NCI-H446 (cell line): ENCODE data around the gene ZDHHC4.
"Not testable (repeated sequence)": the region's sequence is repeated elsewhere in the genome, so short reads cannot be mapped to it uniquely, and the experiment has no call there.

ENCODE experiments used
- DNase-seq, 2 experiments: peaks; one replicate each; lab custom pipeline; 2025; lab: John Stamatoyannopoulos, UW

Gene ZDHHC4

GRCh38 chr7:6607651-6608051 is 30.4 kb downstream of the ZDHHC4 start:
- no peak for DNase-seq

GRCh38 chr7:6608081-6608480 is 30.8 kb downstream of the ZDHHC4 start:
- no peak for DNase-seq

GRCh38 chr7:6608794-6609193 is 31.5 kb downstream of the ZDHHC4 start:
- DNase-seq: no peak

GRCh38 chr7:6612819-6613218 is 35.6 kb downstream of the ZDHHC4 start:
- DNase-seq: no peak

GRCh38 chr7:6613706-6614105 is 36.5 kb downstream of the ZDHHC4 start:
- no peak for DNase-seq

- no peak for DNase-seq
These were observed 37.9 kb downstream of the ZDHHC4 start, which contains the start of gene ZNF853 for GRCh38 chr7:6614953-6615722. Gene ZNF853 (plus strand): TSS chr7:6615610. CDS start chr7:6616175, 565 bp downstream.

GRCh38 chr7:6615723-6616555 is 38.7 kb downstream of the ZDHHC4 start:
- no peak for DNase-seq

- no peak for DNase-seq
These were observed 39.8 kb downstream of the ZDHHC4 start for GRCh38 chr7:6616854-6617643.

GRCh38 chr7:6618621-6619020 is 41.4 kb downstream of the ZDHHC4 start:
- no peak for DNase-seq

- DNase-seq: no peak
These were observed 42.7 kb downstream of the ZDHHC4 start for GRCh38 chr7:6619961-6620360.

GRCh38 chr7:6621195-6622133 is 44.2 kb downstream of the ZDHHC4 start:
- no peak for DNase-seq

- DNase-seq: no peak
These were observed 45.0 kb downstream of the ZDHHC4 start for GRCh38 chr7:6622134-6622710.

- no peak for DNase-seq
These were observed 46.5 kb downstream of the ZDHHC4 start for GRCh38 chr7:6623589-6624245.

GRCh38 chr7:6624246-6624611 is 47.0 kb downstream of the ZDHHC4 start:
- no peak for DNase-seq

GRCh38 chr7:6628045-6628444 is 50.8 kb downstream of the ZDHHC4 start:
- DNase-seq: no peak

GRCh38 chr7:6630007-6630849 is 53.0 kb downstream of the ZDHHC4 start:
- no peak for DNase-seq

- DNase-seq: no peak
These were observed 54.4 kb downstream of the ZDHHC4 start for GRCh38 chr7:6631605-6632004.

GRCh38 chr7:6634021-6634420 is 56.8 kb downstream of the ZDHHC4 start:
- no peak for DNase-seq

- not testable (repeated sequence) for DNase-seq
These were observed 57.7 kb downstream of the ZDHHC4 start for GRCh38 chr7:6634971-6635370.
